K562 (cell line): ENCODE measurements around the gene ACP5. TPM values are rescaled to one million over a fixed set of nuclear protein-coding genes. Genes with fewer than 3 reads are reported as not detected.

ENCODE experiments used
- ATAC-seq: fragments of 200-7000 bp; cut with Tn5 transposase; 3 replicates; pipeline ENCODE4 v1.9.1; 2020; ENCODE audit warnings: moderate library complexity
- BruUV-seq: library from RNA; stranded (reverse); fragments of 400-500 nt; replicated peaks from 2 replicates; lab custom pipeline; 2021; lab: Mats Ljungman, UMichigan
- CTCF ChIA-PET: fragments of 300-600 bp; formaldehyde crosslinking; extraction: SDS; loops from one replicate; lab custom pipeline; 2021; ENCODE audit warnings: low intra/inter-chr PET ratio; lab: Yijun Ruan, JAX
- POLR2A ChIA-PET: fragments of 300-600, 350-650 bp; sonication (Branson Sonifier 250); formaldehyde crosslinking; extraction: SDS; loops from one replicate; lab custom pipeline; 2021; ENCODE audit warnings: antibody characterized with exemption, inconsistent platforms; lab: Yijun Ruan, JAX
- DNase-seq, 4 experiments: peaks; one replicate each; pipeline versions ENCODE4 v3.0.0 to v3.0.0-alpha.2; 2011 to 2018; ENCODE audit warnings: low spot score in 3 of 4, mixed read lengths in 3 of 4; ENCODE audit errors: extremely low read depth in 1 of 4
- FAIRE-seq: peaks from 2 replicates; lab custom pipeline; 2011; peaks lifted over from hg19 to GRCh38; lab: Jason Lieb, UNC
- H2AFZ ChIP-seq: 2 replicates; pipeline ENCODE4 v1.6.0; 2011; ENCODE audit warnings: low read depth, low read length, control low read depth, inconsistent platforms
- H3K27ac ChIP-seq: fragments of 200-600 bp; 3 replicates; pipeline ENCODE4 v1.8.0; 2011; ENCODE audit warnings: low read depth, mild to moderate bottlenecking, control low read depth, inconsistent platforms, low read length, moderate library complexity, mixed read lengths; ENCODE audit errors: extremely low read depth
- H3K27me3 ChIP-seq, 2 experiments: fragments of 300-600 bp in 1 of 2; 2 replicates in 1 of 2; 3 replicates in 1 of 2; pipeline versions ENCODE4 v1.6.0 to v1.8.0; 2011; ENCODE audit warnings: inconsistent platforms in 2 of 2, low read length in 2 of 2, mild to moderate bottlenecking in 1 of 2, mixed read lengths in 1 of 2, moderate library complexity in 1 of 2; ENCODE audit not compliant: control insufficient read depth in 2 of 2, insufficient read depth in 2 of 2
- H3K36me3 ChIP-seq: fragments of 300-600 bp; 3 replicates; pipeline ENCODE4 v1.8.0; 2011; ENCODE audit warnings: mild to moderate bottlenecking, low read length, inconsistent platforms; ENCODE audit not compliant: control insufficient read depth, insufficient read depth
- H3K4me1 ChIP-seq, 2 experiments: fragments of 200-600 bp in 1 of 2; replicated peaks in 1 of 2; 2 replicates in 1 of 2; 3 replicates in 1 of 2; pipeline versions ENCODE4 v1.5.1 to v1.8.0; 2011; ENCODE audit warnings: inconsistent platforms in 2 of 2, low read length in 2 of 2, mild to moderate bottlenecking in 1 of 2, mixed read lengths in 1 of 2, moderate library complexity in 1 of 2; ENCODE audit not compliant: control insufficient read depth in 2 of 2, insufficient read depth in 2 of 2
- H3K4me2 ChIP-seq: 2 replicates; pipeline ENCODE4 v1.6.1; 2011; ENCODE audit warnings: low read length, control low read depth, inconsistent platforms, mixed read lengths; ENCODE audit not compliant: insufficient read depth
- H3K4me3 ChIP-seq: fragments of 200-600 bp; sonication (generic), shearing (Covaris generic); 2 replicates; pipeline ENCODE4 v1.5.1; 2016; ENCODE audit warnings: control low read depth, inconsistent platforms
- H3K79me2 ChIP-seq: fragments of 200-600 bp; 3 replicates; pipeline ENCODE4 v1.8.0; 2011; ENCODE audit warnings: low read length, inconsistent platforms; ENCODE audit not compliant: control insufficient read depth, insufficient read depth
- H3K9ac ChIP-seq, 2 experiments: 2 replicates each; pipeline versions ENCODE4 v1.6.0 to v1.6.1; 2011; ENCODE audit warnings: low read depth in 2 of 2, low read length in 2 of 2, control low read depth in 1 of 2, inconsistent platforms in 1 of 2, mild to moderate bottlenecking in 1 of 2, mixed read lengths in 1 of 2; ENCODE audit not compliant: insufficient read depth in 1 of 2
- H3K9me1 ChIP-seq: one replicate; pipeline ENCODE4 v1.6.0; 2011; ENCODE audit warnings: inconsistent platforms, mild to moderate bottlenecking, low read length, moderate library complexity; ENCODE audit not compliant: control insufficient read depth, insufficient read depth
- H3K9me3 ChIP-seq: replicated peaks from 2 replicates; pipeline ENCODE4 v1.5.1; 2011; ENCODE audit warnings: low read depth, low read length, inconsistent platforms; ENCODE audit not compliant: control insufficient read depth, insufficient read depth
- H4K20me1 ChIP-seq: replicated peaks from 2 replicates; pipeline ENCODE4 v1.6.1; 2011; ENCODE audit warnings: low read length, inconsistent platforms, mixed read lengths; ENCODE audit not compliant: control insufficient read depth, insufficient read depth
- CEBPB ChIP-seq: fragments of 450-650 bp; IDR thresholded peaks from 2 replicates; pipeline ENCODE4 v1.6.1; 2016; ENCODE audit warnings: missing genetic modification characterization, missing compliant biosample characterization
- CEBPG ChIP-seq, 3 experiments: fragments of 200-800 bp in 1 of 3; sonication (Bioruptor generic) in 1 of 3; sonication (generic) in 1 of 3; formaldehyde crosslinking in 1 of 3; IDR thresholded peaks in 2 of 3; conservative IDR thresholded peaks in 1 of 3; 2 replicates each; pipeline versions ENCODE4 v1.6.1 to v1.8.0; 2016 to 2022; ENCODE audit warnings: missing compliant biosample characterization in 2 of 3, missing genetic modification characterization in 2 of 3, mild to moderate bottlenecking in 1 of 3, missing genetic modification reagents in 1 of 3
- DMBX1 ChIP-seq: fragments of 250-450 bp; sonication (Bioruptor Pico); IDR thresholded peaks from 2 replicates; pipeline ENCODE4 v1.8.0; 2022; ENCODE audit warnings: inconsistent platforms, mild to moderate bottlenecking, moderate library complexity, borderline replicate concordance
- ESRRA ChIP-seq: fragments of 450-650 bp; IDR thresholded peaks from 2 replicates; pipeline ENCODE4 v1.6.1; 2014; ENCODE audit warnings: low read depth, mild to moderate bottlenecking, moderate library complexity, borderline replicate concordance
- NR2C1 ChIP-seq, 2 experiments: fragments of 450-650 bp; IDR thresholded peaks; 2 replicates each; pipeline ENCODE4 v1.6.1; 2017; ENCODE audit warnings: mild to moderate bottlenecking in 2 of 2, antibody characterized with exemption in 1 of 2, inconsistent platforms in 1 of 2, missing compliant biosample characterization in 1 of 2, missing genetic modification characterization in 1 of 2
- PHF20 ChIP-seq: fragments of 450-650 bp; IDR thresholded peaks from 2 replicates; pipeline ENCODE4 v1.6.1; 2018; ENCODE audit not compliant: partially characterized antibody
- POLR2H ChIP-seq: IDR thresholded peaks from 2 replicates; pipeline ENCODE4 v1.6.1; 2016; ENCODE audit warnings: missing genetic modification characterization, low read depth, mild to moderate bottlenecking, control low read depth, missing compliant biosample characterization, moderate library complexity
- RHOXF2B ChIP-seq: fragments of 250-450 bp; sonication (Bioruptor Pico); conservative IDR thresholded peaks from 2 replicates; pipeline ENCODE4 v1.5.1; 2021
- SNIP1 ChIP-seq: fragments of 450-650 bp; IDR thresholded peaks from 2 replicates; pipeline ENCODE4 v1.7.1; 2017; ENCODE audit warnings: low read depth, mild to moderate bottlenecking
- TBP ChIP-seq: optimal IDR thresholded peaks from 2 replicates; pipeline ENCODE3; 2011; ENCODE audit warnings: low read depth, low read length, improper control_type of control experiment
- XRCC3 ChIP-seq: fragments of 450-650 bp; IDR thresholded peaks from 2 replicates; pipeline ENCODE4 v1.6.1; 2017; ENCODE audit warnings: mild to moderate bottlenecking, moderate library complexity
- ZNF143 ChIP-seq: sonication (generic); formaldehyde crosslinking; IDR thresholded peaks from 2 replicates; pipeline ENCODE4 v1.9.0; 2022; ENCODE audit warnings: mild to moderate bottlenecking, missing genetic modification reagents
- ZNF507 ChIP-seq: conservative IDR thresholded peaks from 2 replicates; pipeline ENCODE4 v1.6.1; 2017; ENCODE audit warnings: missing genetic modification characterization, missing compliant biosample characterization
- ZNF583 ChIP-seq: fragments of 250-450 bp; sonication (Bioruptor Pico); IDR thresholded peaks from 2 replicates; pipeline ENCODE4 v1.4.0; 2020
- ZNF586 ChIP-seq: fragments of 450-650 bp; formaldehyde crosslinking; conservative IDR thresholded peaks from 2 replicates; pipeline ENCODE4 v1.4.0; 2020; ENCODE audit warnings: mild to moderate bottlenecking, moderate library complexity
- ZNF668 ChIP-seq: fragments of 250-450 bp; sonication (Bioruptor Pico); IDR thresholded peaks from 2 replicates; pipeline ENCODE4 v1.8.0; 2022; ENCODE audit warnings: mild to moderate bottlenecking, inconsistent platforms
- WGBS: fragments of 100-300 bp; shearing (Covaris generic); methylation state at CpG from one replicate; pipeline ENCODE4 v1.1.6; 2016; ENCODE audit warnings: low coverage, mixed read lengths; ENCODE audit not compliant: insufficient coverage; ENCODE audit errors: missing lambda C conversion rate; 5-methylcytosine and 5-hydroxymethylcytosine counted together
- in situ Hi-C: fragments of 300-500 bp; cut with MboI; formaldehyde crosslinking; loops from 4 replicates; pipeline ENCODE4 v1.15.0; 2018; ENCODE audit warnings: inconsistent platforms, mixed read lengths
- intact Hi-C: fragments of 100-400 bp; cut with micrococcal nuclease; formaldehyde crosslinking; loops from 2 replicates; pipeline ENCODE4 v1.14.2; 2022
- polyA plus RNA-seq, 8 experiments: library from polyadenylated mRNA; depleted of rRNA in 4 of 8; stranded (reverse) in 5 of 8; unstranded in 3 of 8; fragments of >200 nt; fragmentation: Nextera tagmentation in 2 of 8; fragmentation: Illumina TruSeq in 1 of 8; extraction: Ambion mirVana in 2 of 8; extraction: Trizol in 1 of 8; gene quantifications; 2 replicates each; pipeline versions ENCODE4 v1.2.1 to v1.2.3, GENCODE V29; 2011 to 2014; ENCODE audit warnings: inconsistent platforms in 1 of 8, missing spikeins in 1 of 8
- total RNA-seq, 7 experiments: library from RNA; depleted of rRNA in 6 of 7; stranded (reverse); fragments of >200 nt in 6 of 7; fragmentation: Illumina TruSeq in 2 of 7; extraction: Trizol in 2 of 7; gene quantifications; 2 replicates each; pipeline versions ENCODE4 v1.2.1 to v1.2.3, GENCODE V29; 2011 to 2021; ENCODE audit warnings: low replicate concordance in 1 of 7
- TF ChIP-seq, protein P1 (sequence below): sonication (generic); formaldehyde crosslinking; IDR thresholded peaks from 2 replicates; pipeline ENCODE4 v1.8.0; 2023; ENCODE audit warnings: missing genetic modification reagents, mild to moderate bottlenecking, borderline replicate concordance

The ACP5 gene
- total and polyA plus RNA-seq, 9 of the 15 experiments (the other 6 are each of a cell fraction or from before 2014, with no cell fraction given) = 0.06 to 1.1 (median 0.31) TPM; not detected in 1

- CTCF ChIA-PET = no interaction called here
- intact Hi-C loops = no loop called here
- in situ Hi-C loops = no loop called here
- H3K4me3 ChIP-seq = no peak overlapping the region
- H3K4me2 ChIP-seq = no peak overlapping the region
- ATAC-seq (no peak), DNase-seq (no peak), FAIRE-seq (no peak)
- no peaks in the 10 kb centered on the region for H3K9me1 ChIP-seq
- POLR2A ChIA-PET = interaction anchor here (0.5 kb wide), 1 partner anchor 169 kb away, joined by 3 read pairs; no protein-coding TSS in a partner anchor
- peaks cover 3 to 5% of the 10 kb centered on the region in 2 experiments; a peak in 3 of 5 replicates for H3K4me1 ChIP-seq
- H4K20me1 ChIP-seq = no peaks in the 10 kb centered on the region
- TF ChIP-seq ZNF143 (CRISPR knock-in tag) (no peak), ESRRA (no peak), ZNF583 (CRISPR knock-in tag) (no peak), XRCC3 (no peak), CEBPG (CRISPR knock-in tag; IDR thresholded peaks at IDR 0.05) (no peak), CEBPG (tag; conservative IDR thresholded peaks at IDR 0.05 in 1 of 2, IDR thresholded peaks at IDR 0.05 in 1 of 2) (no peak), POLR2H (tag) (no peak), ZNF586 (CRISPR knock-in tag) (no peak), PHF20 (no peak), CEBPB (no peak), RHOXF2B (no peak), ZNF507 (no peak), SNIP1 (no peak), NR2C1 (IDR thresholded peaks at IDR 0.05) (no peak), NR2C1 (tag; IDR thresholded peaks at IDR 0.05) (no peak), ZNF668 (CRISPR knock-in tag) (no peak), DMBX1 (CRISPR knock-in tag) (no peak), TBP (no peak)
- TF ChIP-seq, protein P1, sequence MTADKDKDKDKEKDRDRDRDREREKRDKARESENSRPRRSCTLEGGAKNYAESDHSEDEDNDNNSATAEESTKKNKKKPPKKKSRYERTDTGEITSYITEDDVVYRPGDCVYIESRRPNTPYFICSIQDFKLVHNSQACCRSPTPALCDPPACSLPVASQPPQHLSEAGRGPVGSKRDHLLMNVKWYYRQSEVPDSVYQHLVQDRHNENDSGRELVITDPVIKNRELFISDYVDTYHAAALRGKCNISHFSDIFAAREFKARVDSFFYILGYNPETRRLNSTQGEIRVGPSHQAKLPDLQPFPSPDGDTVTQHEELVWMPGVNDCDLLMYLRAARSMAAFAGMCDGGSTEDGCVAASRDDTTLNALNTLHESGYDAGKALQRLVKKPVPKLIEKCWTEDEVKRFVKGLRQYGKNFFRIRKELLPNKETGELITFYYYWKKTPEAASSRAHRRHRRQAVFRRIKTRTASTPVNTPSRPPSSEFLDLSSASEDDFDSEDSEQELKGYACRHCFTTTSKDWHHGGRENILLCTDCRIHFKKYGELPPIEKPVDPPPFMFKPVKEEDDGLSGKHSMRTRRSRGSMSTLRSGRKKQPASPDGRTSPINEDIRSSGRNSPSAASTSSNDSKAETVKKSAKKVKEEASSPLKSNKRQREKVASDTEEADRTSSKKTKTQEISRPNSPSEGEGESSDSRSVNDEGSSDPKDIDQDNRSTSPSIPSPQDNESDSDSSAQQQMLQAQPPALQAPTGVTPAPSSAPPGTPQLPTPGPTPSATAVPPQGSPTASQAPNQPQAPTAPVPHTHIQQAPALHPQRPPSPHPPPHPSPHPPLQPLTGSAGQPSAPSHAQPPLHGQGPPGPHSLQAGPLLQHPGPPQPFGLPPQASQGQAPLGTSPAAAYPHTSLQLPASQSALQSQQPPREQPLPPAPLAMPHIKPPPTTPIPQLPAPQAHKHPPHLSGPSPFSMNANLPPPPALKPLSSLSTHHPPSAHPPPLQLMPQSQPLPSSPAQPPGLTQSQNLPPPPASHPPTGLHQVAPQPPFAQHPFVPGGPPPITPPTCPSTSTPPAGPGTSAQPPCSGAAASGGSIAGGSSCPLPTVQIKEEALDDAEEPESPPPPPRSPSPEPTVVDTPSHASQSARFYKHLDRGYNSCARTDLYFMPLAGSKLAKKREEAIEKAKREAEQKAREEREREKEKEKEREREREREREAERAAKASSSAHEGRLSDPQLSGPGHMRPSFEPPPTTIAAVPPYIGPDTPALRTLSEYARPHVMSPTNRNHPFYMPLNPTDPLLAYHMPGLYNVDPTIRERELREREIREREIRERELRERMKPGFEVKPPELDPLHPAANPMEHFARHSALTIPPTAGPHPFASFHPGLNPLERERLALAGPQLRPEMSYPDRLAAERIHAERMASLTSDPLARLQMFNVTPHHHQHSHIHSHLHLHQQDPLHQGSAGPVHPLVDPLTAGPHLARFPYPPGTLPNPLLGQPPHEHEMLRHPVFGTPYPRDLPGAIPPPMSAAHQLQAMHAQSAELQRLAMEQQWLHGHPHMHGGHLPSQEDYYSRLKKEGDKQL (CRISPR knock-in tag) = no peak
- H3K27ac ChIP-seq = no peak overlapping the region
- H3K36me3 ChIP-seq = peaks cover 50% of the 10 kb centered on the region
- TSS peak; percentile 6 for BruUV-seq
- no peaks in the 10 kb centered on the region for H3K79me2 ChIP-seq
- WGBS = 71% methylated on average over 4 of the region's 4 CpGs
- peaks cover 22% of the 10 kb centered on the region for H3K9me3 ChIP-seq
- H3K27me3 ChIP-seq = no peaks in the 10 kb centered on the region
- H2AFZ ChIP-seq = no peak overlapping the region
- no peak overlapping the region for H3K9ac ChIP-seq
Measured at GRCh38 chr19:11620553-11620952, 43.1 kb upstream of the ACP5 start.
